Vagina (tissue), 2 donors: ENCODE data around the gene CNNM2.

Experiments
- POLR2A ChIP-seq, 2 donors: fragments of 450-650 bp; IDR thresholded peaks; one replicate each; pipeline ENCODE4 v1.6.1; 2017; ENCODE audit warnings: antibody characterized with exemption in 2 of 2, mild to moderate bottlenecking in 2 of 2, moderate library complexity in 2 of 2
- POLR2AphosphoS5 ChIP-seq, 2 donors: sonication (generic); formaldehyde crosslinking; IDR thresholded peaks; one replicate each; pipeline ENCODE4 v1.9.0; 2017; ENCODE audit warnings: antibody characterized with exemption in 2 of 2, mild to moderate bottlenecking in 2 of 2, low read depth in 1 of 2; ENCODE audit not compliant: insufficient read depth in 1 of 2
- TF ChIP-seq, protein P1 (sequence below), 3 experiments: fragments of 450-650 bp in 2 of 3; fragments of 200-600 bp in 1 of 3; sonication (generic) in 1 of 3; IDR thresholded peaks; one replicate each; pipeline ENCODE4 v1.5.1; 2017 to 2019; ENCODE audit warnings: antibody characterized with exemption in 3 of 3, mild to moderate bottlenecking in 2 of 3, moderate library complexity in 2 of 3

DNA sequence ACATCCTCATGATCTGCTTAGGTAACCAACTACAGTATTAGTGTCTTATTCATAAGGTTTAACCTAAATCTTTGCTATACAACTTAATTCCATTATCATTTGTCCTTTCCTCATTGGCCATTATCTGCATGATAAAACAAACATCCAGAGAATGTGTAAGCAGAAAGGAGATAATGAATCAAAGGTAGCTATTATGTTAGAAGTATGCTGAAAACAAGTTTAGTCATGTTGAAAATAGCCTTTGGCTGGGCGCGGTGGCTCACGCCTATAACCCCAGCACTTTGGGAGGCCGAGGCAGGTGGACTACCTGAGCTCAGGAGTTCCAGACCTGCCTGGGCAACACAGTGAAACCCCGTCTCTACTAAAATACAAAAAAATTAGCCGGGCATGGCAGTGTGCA is 196.8 kb downstream of the CNNM2 start:
- TF ChIP-seq, protein P1, sequence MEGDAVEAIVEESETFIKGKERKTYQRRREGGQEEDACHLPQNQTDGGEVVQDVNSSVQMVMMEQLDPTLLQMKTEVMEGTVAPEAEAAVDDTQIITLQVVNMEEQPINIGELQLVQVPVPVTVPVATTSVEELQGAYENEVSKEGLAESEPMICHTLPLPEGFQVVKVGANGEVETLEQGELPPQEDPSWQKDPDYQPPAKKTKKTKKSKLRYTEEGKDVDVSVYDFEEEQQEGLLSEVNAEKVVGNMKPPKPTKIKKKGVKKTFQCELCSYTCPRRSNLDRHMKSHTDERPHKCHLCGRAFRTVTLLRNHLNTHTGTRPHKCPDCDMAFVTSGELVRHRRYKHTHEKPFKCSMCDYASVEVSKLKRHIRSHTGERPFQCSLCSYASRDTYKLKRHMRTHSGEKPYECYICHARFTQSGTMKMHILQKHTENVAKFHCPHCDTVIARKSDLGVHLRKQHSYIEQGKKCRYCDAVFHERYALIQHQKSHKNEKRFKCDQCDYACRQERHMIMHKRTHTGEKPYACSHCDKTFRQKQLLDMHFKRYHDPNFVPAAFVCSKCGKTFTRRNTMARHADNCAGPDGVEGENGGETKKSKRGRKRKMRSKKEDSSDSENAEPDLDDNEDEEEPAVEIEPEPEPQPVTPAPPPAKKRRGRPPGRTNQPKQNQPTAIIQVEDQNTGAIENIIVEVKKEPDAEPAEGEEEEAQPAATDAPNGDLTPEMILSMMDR (IDR thresholded peaks at IDR 0.05), result no peak
- no peak for TF ChIP-seq POLR2A (IDR thresholded peaks at IDR 0.05)
- no peak for TF ChIP-seq POLR2AphosphoS5 (IDR thresholded peaks at IDR 0.05; ENCODE audit: insufficient read depth in 1 of 2, low read depth in 1 of 2)
